GM21737 (cell line): Measurements from ENCODE around the gene VKORC1.

Experiments used
- ATAC-seq: cut with Tn5 transposase; IDR thresholded peaks from one replicate; pipeline ENCODE4 v1.9.1; 2021; ENCODE audit warnings: mild to moderate bottlenecking, moderate library complexity; ENCODE audit not compliant: unreplicated experiment

Gene VKORC1

GRCh38 chr16:31083981-31084380 lies 10.6 kb downstream of the VKORC1 start:
- ATAC-seq = no peak

GRCh38 chr16:31083556-31083955 lies 11.0 kb downstream of the VKORC1 start:
- ATAC-seq = no peak

- no peak for ATAC-seq
Measured at GRCh38 chr16:31083081-31083480, 11.5 kb downstream of the VKORC1 start.

- ATAC-seq = no peak
Measured at GRCh38 chr16:31082368-31083045, 12.1 kb downstream of the VKORC1 start.

GRCh38 chr16:31081428-31082351 lies 12.9 kb downstream of the VKORC1 start:
- ATAC-seq = no peak

- ATAC-seq = no peak
Measured at GRCh38 chr16:31080756-31081419, 13.7 kb downstream of the VKORC1 start.

GRCh38 chr16:31080035-31080629 lies 14.5 kb downstream of the VKORC1 start:
- no peak for ATAC-seq

- ATAC-seq = no peak
Measured at GRCh38 chr16:31079342-31079944, 15.2 kb downstream of the VKORC1 start.

GRCh38 chr16:31078597-31079341 lies 15.8 kb downstream of the VKORC1 start:
- no peak for ATAC-seq

- no peak for ATAC-seq
Measured at GRCh38 chr16:31077592-31078396, 16.8 kb downstream of the VKORC1 start.

GRCh38 chr16:31077024-31077423 lies 17.6 kb downstream of the VKORC1 start:
- ATAC-seq = no peak

- no peak for ATAC-seq
Measured at GRCh38 chr16:31076319-31076718, 18.3 kb downstream of the VKORC1 start.

- ATAC-seq = no peak
Measured at GRCh38 chr16:31074814-31075183, 19.8 kb downstream of the VKORC1 start.

- peak; percentile 69 for ATAC-seq
Measured at GRCh38 chr16:31073970-31074813, 20.4 kb downstream of the VKORC1 start, which contains the start of the genes ZNF646 and ZNF668. ZNF646 (plus strand) TSS chr16:31074422; CDS start chr16:31076325, 1,903 bp downstream. ZNF668 (minus strand) TSS chr16:31074240; CDS start chr16:31064459, 9,781 bp downstream.

- ATAC-seq = peak; percentile 45
Measured at GRCh38 chr16:31073142-31073969, 21.2 kb downstream of the VKORC1 start.

- ATAC-seq = no peak
Measured at GRCh38 chr16:31072540-31073141, 22.0 kb downstream of the VKORC1 start.

- no peak for ATAC-seq
Measured at GRCh38 chr16:31071861-31072260, 22.7 kb downstream of the VKORC1 start.
